GM12878 (cell line): Measurements from ENCODE around the gene SUCNR1. TPM values are rescaled to one million over a fixed set of nuclear protein-coding genes. Genes with fewer than 3 reads are reported as not detected.

Experiments
- ATAC-seq: fragments of 200-7000 bp; cut with Tn5 transposase; 3 replicates; pipeline ENCODE4 v1.9.1; 2020; ENCODE audit warnings: mild to moderate bottlenecking, moderate library complexity
- BruUV-seq: library from RNA; stranded (reverse); fragments of 400-500 nt; replicated peaks from 2 replicates; lab custom pipeline; 2021; lab: Mats Ljungman, UMichigan
- CTCF ChIA-PET: fragments of 300-600 bp; sonication (Branson Sonifier 250); formaldehyde crosslinking; extraction: SDS; loops from one replicate; lab custom pipeline; 2021; ENCODE audit warnings: inconsistent platforms; lab: Yijun Ruan, JAX
- POLR2A ChIA-PET: fragments of 350-600 bp; formaldehyde crosslinking; extraction: SDS; loops from one replicate; lab custom pipeline; 2021; ENCODE audit warnings: inconsistent platforms; lab: Charles Lee
- RAD21 ChIA-PET: fragments of 300-600 bp; sonication (Branson Sonifier 250); formaldehyde crosslinking; loops from one replicate; lab custom pipeline; 2023; ENCODE audit warnings: antibody characterized with exemption; ENCODE audit not compliant: unreplicated experiment; lab: Charles Lee
- SMC1A ChIA-PET: fragments of 300-600 bp; sonication (Branson Sonifier 250); formaldehyde crosslinking; loops from one replicate; lab custom pipeline; 2023; ENCODE audit not compliant: unreplicated experiment, uncharacterized antibody; lab: Charles Lee
- DNase-seq: peaks from one replicate; pipeline ENCODE4 v3.0.0-alpha.2; 2011; ENCODE audit warnings: low read depth, low spot score
- FAIRE-seq: peaks from 3 replicates; lab custom pipeline; 2011; peaks lifted over from hg19 to GRCh38; lab: Jason Lieb, UNC
- H2AFZ ChIP-seq: 2 replicates; pipeline ENCODE4 v1.6.0; 2011; ENCODE audit warnings: low read depth, low read length, control low read depth; ENCODE audit not compliant: control insufficient read depth
- H3K27ac ChIP-seq: 2 replicates; pipeline ENCODE4 v1.5.1; 2011; ENCODE audit warnings: control low read depth; ENCODE audit not compliant: control insufficient read depth, insufficient read depth
- H3K27me3 ChIP-seq, 2 experiments: replicated peaks in 1 of 2; 2 replicates each; pipeline versions ENCODE4 v1.6.0 to v1.6.1; 2011; ENCODE audit warnings: low read length in 1 of 2; ENCODE audit not compliant: control insufficient read depth in 2 of 2, insufficient read depth in 2 of 2
- H3K36me3 ChIP-seq, 2 experiments: 2 replicates each; pipeline ENCODE4 v1.5.1; 2011; ENCODE audit warnings: low read length in 1 of 2; ENCODE audit not compliant: control insufficient read depth in 2 of 2, insufficient read depth in 2 of 2
- H3K4me1 ChIP-seq: 2 replicates; pipeline ENCODE4 v1.6.1; 2011; ENCODE audit warnings: mild to moderate bottlenecking, low read length, moderate library complexity, mixed read lengths; ENCODE audit not compliant: control insufficient read depth, insufficient read depth
- H3K4me2 ChIP-seq: 2 replicates; pipeline ENCODE4 v1.6.0; 2011; ENCODE audit warnings: control low read depth; ENCODE audit not compliant: control insufficient read depth, insufficient read depth
- H3K4me3 ChIP-seq: fragments of 200-600 bp; sonication (generic); 2 replicates; pipeline ENCODE4 v1.5.1; 2016
- H3K79me2 ChIP-seq: 2 replicates; pipeline ENCODE4 v1.6.0; 2011; ENCODE audit warnings: low read length; ENCODE audit not compliant: control insufficient read depth, insufficient read depth
- H3K9ac ChIP-seq: 2 replicates; pipeline ENCODE4 v1.8.0; 2011; ENCODE audit warnings: low read length, control low read depth, mixed read lengths; ENCODE audit not compliant: control insufficient read depth, insufficient read depth
- H3K9me3 ChIP-seq: replicated peaks from 3 replicates; pipeline ENCODE4 v1.5.1; 2011; ENCODE audit warnings: mild to moderate bottlenecking, low read length; ENCODE audit not compliant: control insufficient read depth, insufficient read depth
- H4K20me1 ChIP-seq: 2 replicates; pipeline ENCODE4 v1.6.0; 2011; ENCODE audit not compliant: control insufficient read depth, insufficient read depth
- NRF1 ChIP-seq: conservative IDR thresholded peaks from 2 replicates; pipeline ENCODE4 v1.6.1; 2011; ENCODE audit warnings: mild to moderate bottlenecking, low read depth, low read length, improper control_type of control experiment
- RB1 ChIP-seq: fragments of 450-650 bp; formaldehyde crosslinking; IDR thresholded peaks from 2 replicates; pipeline ENCODE4 v1.6.1; 2017; ENCODE audit warnings: mild to moderate bottlenecking, borderline replicate concordance
- TAF1 ChIP-seq: IDR thresholded peaks from 2 replicates; pipeline ENCODE4 v1.6.1; 2011; ENCODE audit warnings: mild to moderate bottlenecking, low read depth, low read length, borderline replicate concordance
- TCF3 ChIP-seq: IDR thresholded peaks from 2 replicates; pipeline ENCODE4 v1.6.1; 2012; ENCODE audit warnings: low read depth, mild to moderate bottlenecking, low read length, borderline replicate concordance; ENCODE audit not compliant: insufficient read depth
- ZNF687 ChIP-seq: fragments of 450-650 bp; IDR thresholded peaks from 2 replicates; pipeline ENCODE4 v1.6.1; 2017; ENCODE audit warnings: mild to moderate bottlenecking, moderate library complexity
- ZZZ3 ChIP-seq: IDR thresholded peaks from 2 replicates; pipeline ENCODE4 v1.6.1; 2011; ENCODE audit warnings: low read depth; ENCODE audit not compliant: control insufficient read depth, insufficient read length
- whole genome bisulfite sequencing: methylation state at CpG from one replicate; pipeline ENCODE4 v1.1.6; 2016; ENCODE audit warnings: low lambda C conversion rate; ENCODE audit not compliant: insufficient replicate concordance, insufficient coverage; ENCODE audit errors: missing lambda C conversion rate; 5-methylcytosine and 5-hydroxymethylcytosine counted together
- in situ Hi-C: fragments of 300-500 bp; cut with MboI; formaldehyde crosslinking; loops from 9 replicates; pipeline ENCODE4 v1.14.3; 2018; ENCODE audit warnings: mixed read lengths
- intact Hi-C: fragments of 100-400 bp; cut with micrococcal nuclease; formaldehyde crosslinking; loops from one replicate; pipeline ENCODE4 v1.14.2; 2022; ENCODE audit not compliant: unreplicated experiment
- polyA plus RNA-seq, 11 experiments: library from polyadenylated mRNA; depleted of rRNA in 4 of 11; unstranded in 6 of 11; stranded (reverse) in 5 of 11; fragments of >200 nt; fragmentation: Nextera tagmentation in 4 of 11; fragmentation: Illumina TruSeq in 1 of 11; extraction: Ambion mirVana in 4 of 11; extraction: Trizol in 1 of 11; gene quantifications; 1 replicate in 1 of 11; 2 replicates in 10 of 11; pipeline versions ENCODE4 v1.2.1 to v1.2.3, GENCODE V29; 2011 to 2016; ENCODE audit warnings: inconsistent platforms in 2 of 11, missing spikeins in 2 of 11, low read depth in 1 of 11
- total RNA-seq, 4 experiments: library from RNA; depleted of rRNA in 3 of 4; stranded (reverse); fragments of >200 nt in 3 of 4; fragmentation: Illumina TruSeq in 1 of 4; extraction: Trizol in 1 of 4; gene quantifications; 2 replicates each; pipeline versions ENCODE4 v1.2.1 to v1.2.3, GENCODE V29; 2013 to 2021
- TF ChIP-seq, protein P1 (sequence below): IDR thresholded peaks from 2 replicates; pipeline ENCODE4 v1.6.1; 2012; ENCODE audit warnings: low read depth, low read length, improper control_type of control experiment

SUCNR1 gene
- total and polyA plus RNA-seq, 10 of the 15 experiments (the other 5 are each of a cell fraction or from before 2014, with no cell fraction given), result 0.03 to 0.12 (median 0.07) TPM; not detected in 4

DNA sequence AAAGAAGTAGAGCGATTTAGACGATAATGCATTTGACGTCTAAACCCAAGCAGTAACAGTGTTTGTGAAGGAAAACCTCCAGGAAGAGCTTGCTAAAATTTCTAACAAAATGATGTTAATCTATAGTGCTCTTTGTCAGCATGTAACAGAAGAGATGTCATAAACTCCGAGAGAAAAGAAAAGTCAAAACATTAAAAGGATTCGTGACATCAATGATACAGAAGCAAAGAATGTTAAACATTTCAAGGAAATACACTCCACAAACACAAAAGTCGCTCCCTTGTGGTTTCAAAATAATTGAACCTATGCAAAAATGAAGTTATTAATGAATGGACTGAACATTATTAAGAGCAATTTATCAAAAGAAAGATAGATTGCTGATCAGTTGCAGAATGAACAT lies 31.6 kb upstream of the SUCNR1 start (continued):
- no peak for TF ChIP-seq RB1

DNA sequence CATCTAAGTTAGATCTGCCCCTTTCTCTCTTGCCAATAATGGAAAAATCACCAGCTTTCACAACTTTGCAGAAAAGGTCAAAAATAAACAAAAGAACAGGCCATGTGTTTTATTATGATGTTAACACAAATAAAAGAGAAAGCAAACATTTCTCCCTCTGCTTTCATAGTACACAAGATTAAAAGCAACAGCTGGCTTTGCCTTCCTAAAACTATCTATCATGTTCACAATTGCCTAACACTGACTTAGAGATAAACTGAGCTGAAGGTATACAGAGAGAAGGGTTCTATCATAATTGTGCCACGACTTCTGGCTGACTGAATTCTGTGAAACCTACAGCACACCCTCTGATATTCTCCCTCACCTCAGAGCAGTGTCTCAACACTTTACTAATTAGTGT lies 30.2 kb upstream of the SUCNR1 start:
- no peak for DNase-seq
- Histone ChIP-seq H3K79me2 (no peaks in the 10 kb centered on the region), H3K36me3 (no peaks in the 10 kb centered on the region), H3K4me2 (no peak overlapping the region), H3K9me3 (no peaks in the 10 kb centered on the region), H2AFZ (no peak overlapping the region; the same call in 1 of the 2 replicates), H3K27ac (no peak overlapping the region), H3K4me3 (no peak overlapping the region), H3K4me1 (no peaks in the 10 kb centered on the region), H3K27me3 (peaks cover 0 to 2% of the 10 kb centered on the region in 2 experiments; a peak in 1 of 4 replicates), H4K20me1 (no peaks in the 10 kb centered on the region), H3K9ac (no peak overlapping the region)
- peak; percentile 41; the same call in 2 of the 3 replicates for ATAC-seq
- ChIA-PET RAD21 (no interaction called here), SMC1A (no interaction called here), CTCF (interaction anchor here (1.3 kb wide), 1 partner anchor 376 kb away, joined by 4 read pairs; no protein-coding TSS in a partner anchor), POLR2A (no interaction called here)
- no peak for TF ChIP-seq ZZZ3
- TF ChIP-seq TAF1, result no peak
- TF ChIP-seq TCF3, result no peak
- TF ChIP-seq, protein P1, sequence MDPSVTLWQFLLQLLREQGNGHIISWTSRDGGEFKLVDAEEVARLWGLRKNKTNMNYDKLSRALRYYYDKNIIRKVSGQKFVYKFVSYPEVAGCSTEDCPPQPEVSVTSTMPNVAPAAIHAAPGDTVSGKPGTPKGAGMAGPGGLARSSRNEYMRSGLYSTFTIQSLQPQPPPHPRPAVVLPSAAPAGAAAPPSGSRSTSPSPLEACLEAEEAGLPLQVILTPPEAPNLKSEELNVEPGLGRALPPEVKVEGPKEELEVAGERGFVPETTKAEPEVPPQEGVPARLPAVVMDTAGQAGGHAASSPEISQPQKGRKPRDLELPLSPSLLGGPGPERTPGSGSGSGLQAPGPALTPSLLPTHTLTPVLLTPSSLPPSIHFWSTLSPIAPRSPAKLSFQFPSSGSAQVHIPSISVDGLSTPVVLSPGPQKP, result no peak
- no peak for TF ChIP-seq ZNF687
- no peak for TF ChIP-seq NRF1
- intact Hi-C loops, result no loop called here
- BruUV-seq, result no TSS peak
- FAIRE-seq, result no peak
- WGBS, result 0% methylated on average over 1 of the region's 1 CpG
- in situ Hi-C loops, result no loop called here
